SK-N-SH (cell line): ENCODE data around the gene EIF6.

Source experiments
- CTCF ChIP-seq: fragments of 200-600 bp; sonication (generic); IDR thresholded peaks from 2 replicates; pipeline ENCODE4 v1.6.1; 2017; ENCODE audit warnings: antibody characterized with exemption, mild to moderate bottlenecking, moderate library complexity
- EP300 ChIP-seq, 2 experiments: IDR thresholded peaks; 2 replicates each; pipeline versions ENCODE4 v1.4.0 to v1.6.1; 2012; ENCODE audit warnings: borderline replicate concordance in 1 of 2, low read depth in 1 of 2, low read length in 1 of 2
- EZH2phosphoT487 ChIP-seq: fragments of 200-600 bp; sonication (generic); IDR thresholded peaks from 2 replicates; pipeline ENCODE4 v1.6.1; 2017; ENCODE audit warnings: low read depth, mixed run types, mild to moderate bottlenecking, antibody characterized with exemption, moderate library complexity, borderline replicate concordance
- FOXM1 ChIP-seq: IDR thresholded peaks from 2 replicates; pipeline ENCODE4 v1.4.0; 2012; ENCODE audit warnings: low read depth, mild to moderate bottlenecking
- MXI1 ChIP-seq: IDR thresholded peaks from 2 replicates; pipeline ENCODE4 v1.6.1; 2012; ENCODE audit warnings: mild to moderate bottlenecking, low read depth, low read length, improper control_type of control experiment
- POLR2AphosphoS5 ChIP-seq: IDR thresholded peaks from 2 replicates; pipeline ENCODE4 v1.6.1; 2012; ENCODE audit warnings: low read depth, low read length
- REST ChIP-seq: IDR thresholded peaks from 2 replicates; pipeline ENCODE4 v1.6.1; 2012; ENCODE audit warnings: mild to moderate bottlenecking, low read depth, low read length, moderate library complexity
- SMC3 ChIP-seq: IDR thresholded peaks from 2 replicates; pipeline ENCODE4 v1.6.1; 2012; ENCODE audit warnings: low read depth, low read length, improper control_type of control experiment
- TAF1 ChIP-seq: IDR thresholded peaks from 2 replicates; pipeline ENCODE4 v1.6.1; 2012; ENCODE audit warnings: low read depth, mild to moderate bottlenecking, low read length, moderate library complexity, borderline replicate concordance
- TEAD4 ChIP-seq: IDR thresholded peaks from 2 replicates; pipeline ENCODE4 v1.4.0; 2012; ENCODE audit warnings: mild to moderate bottlenecking, borderline replicate concordance; ENCODE audit not compliant: insufficient read depth
- YY1 ChIP-seq: IDR thresholded peaks from 2 replicates; pipeline ENCODE4 v1.4.0; 2012; ENCODE audit warnings: low read depth, mild to moderate bottlenecking
- ZBTB33 ChIP-seq: IDR thresholded peaks from 2 replicates; pipeline ENCODE4 v1.4.0; 2012; ENCODE audit warnings: low read depth, borderline replicate concordance

- TF ChIP-seq CTCF (no peak), TEAD4 (no peak), EP300 (IDR thresholded peaks at IDR 0.05; ENCODE audit: borderline replicate concordance in 1 of 2, low read depth in 1 of 2, low read length in 1 of 2) (peak in 1 of 2 experiments; percentile 31; a peak in 1 of 4 replicates), YY1 (no peak), MXI1 (no peak), POLR2AphosphoS5 (no peak), REST (no peak), EZH2phosphoT487 (no peak), TAF1 (no peak), FOXM1 (no peak), SMC3 (no peak), ZBTB33 (no peak)
Observed at GRCh38 chr20:35290186-35290886, 5.8 kb upstream of the EIF6 start.
